Lower leg skin (tissue), 3 donors: Measurements from ENCODE around the gene TRMU.

Source experiments
- POLR2A ChIP-seq, 2 donors: fragments of 450-650 bp; IDR thresholded peaks; one replicate each; pipeline ENCODE4 v1.6.1; 2016 to 2017; ENCODE audit warnings: antibody characterized with exemption in 2 of 2, mild to moderate bottlenecking in 1 of 2, moderate library complexity in 1 of 2
- TF ChIP-seq, protein P1 (sequence below), 3 donors: fragments of 450-650 bp; IDR thresholded peaks; one replicate each; pipeline ENCODE4 v1.5.1; 2016; ENCODE audit warnings: antibody characterized with exemption in 3 of 3, mild to moderate bottlenecking in 3 of 3, moderate library complexity in 2 of 3

DNA sequence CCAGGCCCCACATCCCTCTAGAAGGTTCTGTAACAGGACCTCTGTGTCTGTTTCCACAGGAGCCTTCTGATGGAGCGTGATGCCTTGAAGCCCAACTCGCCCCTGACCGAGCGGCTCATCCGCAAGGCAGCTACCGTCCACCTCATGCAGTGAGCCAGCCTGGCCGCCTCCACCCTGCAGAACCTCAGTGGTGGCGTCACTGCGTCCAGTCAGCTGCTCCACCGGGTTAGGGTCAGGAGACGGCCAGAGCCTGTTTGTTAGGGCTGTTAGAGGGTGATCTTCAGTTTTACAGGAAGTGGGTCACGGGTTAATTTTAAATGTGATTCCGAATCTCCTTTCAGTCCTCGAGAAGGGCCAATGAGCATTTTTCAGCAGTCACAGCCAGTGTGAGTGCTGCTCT is 42.8 kb upstream of the TRMU start:
- TF ChIP-seq, protein P1, sequence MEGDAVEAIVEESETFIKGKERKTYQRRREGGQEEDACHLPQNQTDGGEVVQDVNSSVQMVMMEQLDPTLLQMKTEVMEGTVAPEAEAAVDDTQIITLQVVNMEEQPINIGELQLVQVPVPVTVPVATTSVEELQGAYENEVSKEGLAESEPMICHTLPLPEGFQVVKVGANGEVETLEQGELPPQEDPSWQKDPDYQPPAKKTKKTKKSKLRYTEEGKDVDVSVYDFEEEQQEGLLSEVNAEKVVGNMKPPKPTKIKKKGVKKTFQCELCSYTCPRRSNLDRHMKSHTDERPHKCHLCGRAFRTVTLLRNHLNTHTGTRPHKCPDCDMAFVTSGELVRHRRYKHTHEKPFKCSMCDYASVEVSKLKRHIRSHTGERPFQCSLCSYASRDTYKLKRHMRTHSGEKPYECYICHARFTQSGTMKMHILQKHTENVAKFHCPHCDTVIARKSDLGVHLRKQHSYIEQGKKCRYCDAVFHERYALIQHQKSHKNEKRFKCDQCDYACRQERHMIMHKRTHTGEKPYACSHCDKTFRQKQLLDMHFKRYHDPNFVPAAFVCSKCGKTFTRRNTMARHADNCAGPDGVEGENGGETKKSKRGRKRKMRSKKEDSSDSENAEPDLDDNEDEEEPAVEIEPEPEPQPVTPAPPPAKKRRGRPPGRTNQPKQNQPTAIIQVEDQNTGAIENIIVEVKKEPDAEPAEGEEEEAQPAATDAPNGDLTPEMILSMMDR (IDR thresholded peaks at IDR 0.05) = no peak
- TF ChIP-seq POLR2A (IDR thresholded peaks at IDR 0.05) = no peak
